Thyroid gland (tissue), 4 donors: ENCODE results near the gene CDH1.

Experiments used
- POLR2A ChIP-seq, 2 donors: fragments of 450-650 bp; IDR thresholded peaks; one replicate each; pipeline ENCODE4 v1.6.1; 2017; ENCODE audit warnings: antibody characterized with exemption in 2 of 2, mild to moderate bottlenecking in 2 of 2, moderate library complexity in 1 of 2
- TF ChIP-seq, protein P1 (sequence below), 6 experiments: fragments of 200-600 bp in 3 of 6; fragments of 450-650 bp in 3 of 6; sonication (generic) in 3 of 6; IDR thresholded peaks; one replicate each; pipeline ENCODE4 v1.5.1; 2016 to 2019; ENCODE audit warnings: antibody characterized with exemption in 6 of 6, mild to moderate bottlenecking in 2 of 6, inconsistent platforms in 1 of 6, moderate library complexity in 1 of 6

DNA sequence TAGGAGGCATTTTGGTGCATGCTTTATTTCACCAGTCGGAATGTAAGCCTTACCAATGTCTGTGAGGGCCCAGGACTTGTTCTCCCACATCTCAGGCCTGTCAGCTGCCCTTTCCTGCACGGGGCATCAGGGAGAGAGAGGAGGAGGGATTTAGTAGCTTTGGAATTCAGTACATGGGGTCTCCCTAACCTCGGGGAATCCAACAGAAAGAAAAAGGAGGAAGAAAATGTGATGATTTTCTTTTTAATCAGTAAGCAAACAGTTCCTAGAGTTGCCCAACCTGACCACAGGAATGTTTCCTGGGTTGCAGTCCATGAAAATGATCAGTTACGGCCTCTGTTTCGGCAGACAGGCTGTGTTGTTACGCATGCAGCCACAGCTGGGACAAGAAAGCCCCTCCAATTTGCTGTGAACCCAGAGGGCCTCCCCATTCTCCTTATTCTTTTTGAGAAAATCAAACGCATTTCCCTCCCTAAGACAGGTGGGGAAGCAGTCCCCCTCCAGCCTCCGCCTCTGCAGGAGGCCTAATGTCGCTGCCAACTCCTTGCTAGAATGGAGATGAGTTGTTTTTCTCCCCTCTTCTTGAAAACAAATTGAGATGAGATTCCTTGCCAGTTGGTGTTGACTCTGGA lies 53.2 kb downstream of the CDH1 start:
- TF ChIP-seq, protein P1, sequence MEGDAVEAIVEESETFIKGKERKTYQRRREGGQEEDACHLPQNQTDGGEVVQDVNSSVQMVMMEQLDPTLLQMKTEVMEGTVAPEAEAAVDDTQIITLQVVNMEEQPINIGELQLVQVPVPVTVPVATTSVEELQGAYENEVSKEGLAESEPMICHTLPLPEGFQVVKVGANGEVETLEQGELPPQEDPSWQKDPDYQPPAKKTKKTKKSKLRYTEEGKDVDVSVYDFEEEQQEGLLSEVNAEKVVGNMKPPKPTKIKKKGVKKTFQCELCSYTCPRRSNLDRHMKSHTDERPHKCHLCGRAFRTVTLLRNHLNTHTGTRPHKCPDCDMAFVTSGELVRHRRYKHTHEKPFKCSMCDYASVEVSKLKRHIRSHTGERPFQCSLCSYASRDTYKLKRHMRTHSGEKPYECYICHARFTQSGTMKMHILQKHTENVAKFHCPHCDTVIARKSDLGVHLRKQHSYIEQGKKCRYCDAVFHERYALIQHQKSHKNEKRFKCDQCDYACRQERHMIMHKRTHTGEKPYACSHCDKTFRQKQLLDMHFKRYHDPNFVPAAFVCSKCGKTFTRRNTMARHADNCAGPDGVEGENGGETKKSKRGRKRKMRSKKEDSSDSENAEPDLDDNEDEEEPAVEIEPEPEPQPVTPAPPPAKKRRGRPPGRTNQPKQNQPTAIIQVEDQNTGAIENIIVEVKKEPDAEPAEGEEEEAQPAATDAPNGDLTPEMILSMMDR (IDR thresholded peaks at IDR 0.05) = no peak
- TF ChIP-seq POLR2A (IDR thresholded peaks at IDR 0.05) = no peak
